A549 treated with CpdA at 1 μM for 4 hours (cell line): ENCODE data around the gene WFDC13. TPM values are rescaled to one million over a fixed set of nuclear protein-coding genes. Genes with fewer than 3 reads are reported as not detected.

Experiments used
- total RNA-seq: library from RNA; stranded (reverse); fragments of 200-300 nt; extraction: Qiagen RNA extraction; gene quantifications from 5 replicates; pipeline ENCODE4 v1.2.3, GENCODE V29; 2022; ENCODE audit warnings: low read depth

The WFDC13 gene, protein sequence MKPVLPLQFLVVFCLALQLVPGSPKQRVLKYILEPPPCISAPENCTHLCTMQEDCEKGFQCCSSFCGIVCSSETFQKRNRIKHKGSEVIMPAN
- total RNA-seq, result not detected in 5 replicates

GRCh38 chr20:45701873-45702272 is at the start of gene WFDC13:
TSS of gene WFDC13 (plus strand) at chr20:45702038. CDS start at chr20:45702124, 86 bp downstream.

DNA sequence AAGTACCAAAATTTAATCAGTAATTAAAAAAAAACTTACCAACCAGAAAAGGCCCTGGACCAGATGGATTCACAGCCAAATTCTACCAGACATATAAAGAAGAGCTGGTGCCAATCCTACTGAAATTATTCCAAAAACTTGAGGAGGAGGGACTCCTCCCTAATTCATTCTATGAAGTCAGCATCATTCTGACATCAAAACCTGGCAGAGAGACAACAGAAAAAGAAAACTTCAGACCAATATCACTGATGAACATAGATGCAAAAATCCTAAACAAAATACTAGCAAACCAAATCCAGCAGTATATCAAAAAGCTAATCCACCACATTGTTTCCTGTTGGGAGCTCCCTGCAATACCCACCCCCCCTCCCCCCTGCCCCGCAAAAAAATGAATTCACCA is 31.7 kb upstream of the WFDC13 start, which contains the start of gene WFDC11:
WFDC11 (minus strand) TSS at position 101 of the 400 bp plus-strand sequence. CDS start 19,639 bp downstream, outside the sequence.

GRCh38 chr20:45704969-45705637 is 3.3 kb downstream of the WFDC13 start, which contains the start of gene WFDC10B:
TSS of gene WFDC10B (minus strand) at chr20:45705019. CDS start at chr20:45685992, 19,027 bp downstream.

GRCh38 chr20:45722047-45722446 is 20.2 kb downstream of the WFDC13 start, which contains the start of gene SPINT4:
TSS of gene SPINT4 (plus strand) at chr20:45722347. CDS start at chr20:45722368, 21 bp downstream.

Other genes with a start within 250 kb of the WFDC13 start
- 0.11 TPM in 1 of 5 replicates, not detected in the others for gene WFDC2, start 232.3 kb upstream of the WFDC13 start, total RNA-seq
- not detected in 5 replicates for gene SPINT3, start 186.4 kb upstream of the WFDC13 start, total RNA-seq
- gene WFDC6, start 162.6 kb upstream of the WFDC13 start, total RNA-seq, result not detected in 5 replicates
- not detected in 5 replicates for gene EPPIN, start 154.6 kb upstream of the WFDC13 start, total RNA-seq
- gene WFDC8, start 122.8 kb upstream of the WFDC13 start, total RNA-seq, result not detected in 5 replicates
- not detected in 5 replicates for gene WFDC10A, start 72.3 kb upstream of the WFDC13 start, total RNA-seq
- gene WFDC9, start 70.8 kb upstream of the WFDC13 start, total RNA-seq, result not detected in 5 replicates
- not detected in 5 replicates for gene WFDC11, start 31.8 kb upstream of the WFDC13 start, total RNA-seq
- gene WFDC10B, start 3.0 kb downstream of the WFDC13 start, total RNA-seq, result not detected in 5 replicates
- not detected in 5 replicates for gene SPINT4, start 20.3 kb downstream of the WFDC13 start, total RNA-seq
- gene WFDC3, start 89.8 kb downstream of the WFDC13 start, total RNA-seq, result not detected in 5 replicates
- 32.5 to 38.5 TPM (median 37.6 TPM) in 5 replicates for gene DNTTIP1, start 89.9 kb downstream of the WFDC13 start, total RNA-seq
- gene UBE2C, start 110.6 kb downstream of the WFDC13 start, total RNA-seq, result 235 to 274 TPM (median 255 TPM) in 5 replicates
- 0.21 to 0.22 TPM in 2 of 5 replicates, not detected in the others for gene TNNC2, start 125.3 kb downstream of the WFDC13 start, total RNA-seq
- 8.7 to 13.2 TPM (median 11.3 TPM) in 5 replicates for gene SNX21, start 131.8 kb downstream of the WFDC13 start, total RNA-seq
- 17.6 to 21.5 TPM (median 20.3 TPM) in 5 replicates for gene ACOT8, start 155.4 kb downstream of the WFDC13 start, total RNA-seq
- 1.5 to 1.8 TPM (median 1.7 TPM) in 5 replicates for gene ZSWIM3, start 155.6 kb downstream of the WFDC13 start, total RNA-seq
- 5.4 to 7.1 TPM (median 6.5 TPM) in 5 replicates for gene ZSWIM1, start 179.2 kb downstream of the WFDC13 start, total RNA-seq
- gene SPATA25, start 185.6 kb downstream of the WFDC13 start, total RNA-seq, result 0.34 to 0.87 TPM (median 0.70 TPM) in 5 replicates
- 0.79 to 1.7 TPM (median 1.1 TPM) in 5 replicates for gene NEURL2, start 189.2 kb downstream of the WFDC13 start, total RNA-seq
- gene CTSA, start 189.3 kb downstream of the WFDC13 start, total RNA-seq, result 104 to 133 TPM (median 122 TPM) in 5 replicates
- gene PLTP, start 210.1 kb downstream of the WFDC13 start, total RNA-seq, result 1.7 to 2.4 TPM (median 2.0 TPM) in 5 replicates
- 27.7 to 37.0 TPM (median 32.2 TPM) in 5 replicates for gene PCIF1, start 232.6 kb downstream of the WFDC13 start, total RNA-seq